Endometrium (tissue), 2 donors: ENCODE measurements around the gene AMPD3.

Experiments used
- FAIRE-seq: peaks from 2 replicates; lab custom pipeline; 2012; peaks lifted over from hg19 to GRCh38; lab: Jason Lieb, UNC
- donor health status: control.
- donor health status: control.

AMPD3 gene

DNA sequence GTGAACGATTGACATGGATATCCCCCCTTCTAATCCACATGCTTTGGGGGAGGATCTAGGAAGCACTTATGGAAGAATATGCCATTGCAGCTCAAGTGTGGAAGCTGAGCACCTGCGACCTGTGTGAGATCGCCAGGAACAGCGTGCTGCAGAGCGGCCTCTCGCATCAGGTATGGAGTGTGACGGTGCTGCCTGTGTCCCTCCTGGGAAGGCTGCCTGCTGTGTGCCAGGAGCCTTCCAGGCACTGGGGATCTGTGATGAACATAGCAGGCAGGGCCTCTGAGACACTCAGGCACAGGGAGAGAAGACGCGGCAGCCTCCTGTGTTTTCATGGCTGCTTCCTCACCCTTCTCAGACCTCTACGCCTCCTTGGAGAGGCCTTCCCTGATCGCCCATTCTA, 49.4 kb downstream of the AMPD3 start:
- no peak for FAIRE-seq

DNA sequence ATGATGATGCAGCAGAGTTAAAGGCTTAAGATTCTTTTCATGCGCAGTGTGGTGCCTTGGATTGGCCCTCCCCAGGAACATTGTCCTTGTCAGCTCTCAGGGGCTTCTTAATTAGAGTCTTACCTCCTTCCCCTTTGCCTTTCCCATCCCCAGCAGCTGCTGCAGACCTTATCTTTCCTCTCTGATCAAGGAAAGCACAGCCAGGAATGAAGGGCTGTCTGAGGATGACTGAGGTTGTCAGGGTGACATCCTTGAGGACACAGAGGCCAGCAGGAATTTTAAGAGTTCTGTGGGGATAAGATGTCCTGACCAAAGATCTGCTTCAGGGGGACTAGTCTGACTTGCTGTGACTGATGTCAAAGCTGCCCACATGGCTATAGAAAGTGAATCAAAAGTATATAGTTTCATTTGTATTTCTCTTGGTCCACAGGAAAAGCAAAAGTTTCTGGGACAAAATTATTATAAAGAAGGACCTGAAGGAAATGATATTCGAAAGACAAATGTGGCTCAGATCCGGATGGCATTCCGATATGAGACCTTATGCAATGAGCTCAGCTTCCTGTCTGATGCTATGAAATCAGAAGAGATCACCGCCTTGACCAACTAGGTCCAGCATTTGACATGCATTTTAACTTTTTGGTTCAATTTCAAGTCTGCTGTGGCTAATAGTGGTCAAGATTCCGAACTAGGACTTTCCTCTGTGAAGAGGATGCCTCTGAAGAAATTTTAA, 50.4 kb downstream of the AMPD3 start:
- FAIRE-seq: no peak

DNA sequence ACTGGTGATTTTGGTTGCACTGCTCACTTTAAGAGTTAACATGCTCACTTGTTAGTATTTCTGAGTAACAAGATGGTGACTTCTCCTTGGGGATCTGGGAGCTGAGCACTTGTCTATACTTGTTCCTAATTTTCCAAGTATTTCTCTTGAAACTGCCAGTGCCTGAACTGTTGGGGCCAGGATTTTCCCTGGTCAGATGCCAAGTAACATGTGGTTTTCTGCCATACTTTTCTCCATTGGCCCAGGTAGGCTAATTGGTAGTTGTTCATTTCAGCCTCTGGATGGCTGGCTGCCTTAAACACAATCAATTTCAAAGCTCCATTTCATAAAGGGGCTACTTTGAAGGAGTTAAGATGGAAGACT, 50.9 kb downstream of the AMPD3 start:
- FAIRE-seq: no peak

DNA sequence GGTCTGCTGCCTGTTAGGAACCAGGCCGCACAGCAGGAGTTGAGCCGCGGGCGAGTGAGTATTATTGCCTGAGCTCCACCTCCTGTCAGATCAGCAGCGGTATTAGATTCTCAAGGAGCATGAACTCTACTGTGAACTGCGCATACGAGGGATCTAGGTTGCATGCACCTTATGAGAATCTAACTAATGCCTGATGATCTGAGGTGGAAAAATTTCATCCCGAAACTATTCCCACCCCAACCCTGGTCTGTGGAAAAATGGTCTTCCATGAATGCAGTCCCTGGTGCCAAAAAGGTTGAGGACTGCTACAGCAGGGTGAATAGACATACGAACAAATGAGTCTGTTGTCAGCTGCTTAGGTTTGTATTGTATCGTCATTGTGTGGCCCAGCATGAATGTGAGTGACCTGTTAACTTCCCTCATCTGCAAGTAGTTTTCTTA, 56.1 kb downstream of the AMPD3 start:
- FAIRE-seq: no peak

DNA sequence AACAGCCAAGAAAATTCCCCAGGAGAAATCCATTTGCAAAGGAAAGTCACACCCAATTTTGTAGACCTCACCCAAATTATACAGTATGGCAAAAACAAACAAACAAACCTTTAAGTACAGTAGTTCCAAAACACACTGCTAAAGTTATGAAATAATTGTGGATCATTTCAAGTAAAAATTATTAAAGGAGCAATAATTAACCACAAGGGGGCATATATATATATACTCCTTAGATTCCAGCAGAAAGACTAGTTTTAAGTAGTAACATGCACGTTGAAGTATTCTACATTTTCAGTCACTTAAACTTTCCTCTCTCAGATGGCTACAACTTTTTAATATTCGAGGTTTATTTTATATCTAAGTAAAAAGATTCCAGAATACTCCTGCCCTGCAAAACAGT, 59.1 kb downstream of the AMPD3 start:
- FAIRE-seq: no peak

DNA sequence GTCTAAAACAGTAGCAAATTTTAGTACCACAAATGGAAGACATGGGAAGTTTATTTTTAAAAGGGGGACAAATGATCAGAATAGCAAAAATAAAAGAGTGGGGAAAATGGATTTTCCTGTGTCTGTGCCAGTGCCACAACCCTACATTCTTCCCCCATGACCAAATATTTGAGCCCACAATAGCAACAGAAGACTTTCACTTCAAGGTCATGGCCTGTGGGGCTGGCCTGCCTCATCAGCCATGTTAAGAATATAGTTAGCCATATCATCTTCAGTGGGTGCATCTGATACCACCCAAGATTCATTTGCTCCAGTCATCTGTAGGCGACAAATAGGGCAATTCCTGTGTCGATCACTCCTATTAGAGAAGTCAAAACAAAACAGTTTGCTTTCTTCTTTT, 59.6 kb downstream of the AMPD3 start:
- FAIRE-seq: no peak

DNA sequence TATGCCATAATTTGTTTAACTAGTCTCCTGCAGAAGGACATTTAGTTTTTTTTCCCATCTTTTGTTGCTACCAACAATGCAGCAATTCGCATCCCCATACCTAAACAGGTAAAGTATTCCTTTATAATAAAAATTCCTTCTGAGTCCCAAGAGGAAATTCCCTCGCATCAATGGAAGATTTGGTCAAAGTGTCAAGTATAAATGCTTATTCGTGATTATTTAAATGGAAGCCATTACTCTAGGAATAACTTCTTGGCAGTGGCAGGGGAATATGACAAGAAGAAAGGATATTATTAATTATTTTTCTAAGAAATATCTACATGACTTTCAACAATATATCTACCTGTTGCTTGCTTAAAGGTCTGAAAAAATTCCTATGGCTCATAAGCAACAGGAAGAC, 60.4 kb downstream of the AMPD3 start:
- no peak for FAIRE-seq

DNA sequence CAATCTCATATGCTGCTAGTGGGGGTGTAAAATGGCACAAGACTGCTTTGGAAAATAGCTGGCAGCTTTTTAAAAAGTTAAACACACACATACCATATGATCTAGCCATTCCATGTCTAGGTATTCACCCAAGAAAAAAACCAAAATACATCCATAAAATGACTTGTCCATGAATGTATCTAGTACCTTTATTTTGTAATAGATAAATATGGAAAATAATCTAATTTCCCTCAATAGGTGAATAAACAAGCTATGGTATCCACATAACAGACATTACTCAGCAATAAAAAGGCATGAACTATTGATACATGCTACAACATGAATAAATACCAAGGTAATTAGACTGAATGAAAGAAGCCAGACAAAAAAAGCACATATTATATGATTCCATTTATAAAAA, 63.1 kb downstream of the AMPD3 start:
- FAIRE-seq: no peak

DNA sequence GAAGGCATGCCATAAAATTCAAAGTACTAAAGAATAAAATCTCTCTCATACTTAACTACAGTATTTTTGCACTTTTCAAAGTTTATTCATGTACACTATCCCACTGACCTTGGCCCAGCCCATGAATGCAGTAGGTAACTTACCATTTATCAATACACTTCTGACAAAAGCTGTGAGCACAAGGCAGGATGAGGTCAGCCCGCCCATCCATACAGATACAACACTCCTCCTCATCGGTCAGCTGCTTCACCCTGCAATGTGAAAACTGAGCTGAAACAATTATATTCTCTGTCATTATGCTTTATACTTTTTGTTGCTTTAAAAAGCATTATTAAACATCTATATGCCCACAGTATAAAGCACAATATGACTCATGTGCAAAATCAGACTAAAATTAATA, 63.8 kb downstream of the AMPD3 start:
- FAIRE-seq: no peak

DNA sequence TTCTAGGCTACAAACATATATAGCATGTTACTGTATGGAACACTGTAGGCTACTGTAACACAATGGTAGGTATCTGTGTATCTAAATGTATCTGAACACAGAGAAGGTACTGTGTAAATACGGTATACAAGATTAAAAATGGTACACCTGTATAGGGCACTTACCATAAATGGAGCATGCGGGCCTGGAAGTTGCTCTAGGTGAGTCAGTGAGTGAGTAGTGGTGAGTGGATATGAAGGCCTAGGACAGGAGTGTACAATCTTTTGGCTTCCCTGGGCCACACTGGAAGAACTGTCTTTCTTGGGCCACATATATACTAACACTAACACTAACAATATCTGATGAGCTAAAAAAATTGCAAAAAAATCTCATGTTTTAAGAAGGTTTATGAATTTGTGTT, 64.6 kb downstream of the AMPD3 start:
- FAIRE-seq: no peak

DNA sequence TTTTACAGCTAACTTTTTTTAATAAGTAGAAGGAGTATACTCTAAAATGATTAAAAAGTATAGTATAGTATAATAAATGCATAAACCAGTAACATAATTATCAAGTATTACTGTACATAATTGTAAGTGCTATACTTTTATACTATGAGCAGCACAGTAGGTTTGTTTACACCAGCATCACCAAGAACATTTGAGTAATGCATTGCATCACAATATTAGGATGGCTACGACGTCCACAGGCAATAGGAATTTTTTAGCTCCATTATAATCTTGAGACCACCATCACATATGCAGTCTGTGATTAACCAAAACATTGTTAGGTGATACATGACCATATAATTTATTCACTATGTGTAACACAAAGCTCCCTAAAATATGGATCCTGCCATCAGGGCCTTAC, 65.5 kb downstream of the AMPD3 start:
- FAIRE-seq: no peak

DNA sequence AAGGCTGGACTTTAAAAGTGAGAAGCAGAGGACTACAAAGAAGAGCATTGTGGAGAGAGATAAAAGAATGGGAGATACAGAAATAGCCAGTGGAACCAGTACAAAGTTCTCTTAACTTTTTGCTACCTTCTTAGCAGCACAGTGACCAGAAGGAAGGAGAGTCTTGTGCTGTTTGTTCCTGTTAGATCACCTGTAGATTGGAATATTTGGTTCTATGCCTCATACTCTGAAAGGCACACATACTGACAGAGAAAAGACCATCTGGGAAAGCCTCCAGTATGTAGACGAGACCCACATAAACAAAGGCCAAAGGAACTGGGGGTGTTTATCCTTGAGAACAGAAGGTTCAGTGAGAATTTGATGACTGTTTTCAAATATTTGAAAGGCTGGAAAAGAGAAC, 67.2 kb downstream of the AMPD3 start:
- FAIRE-seq: no peak

DNA sequence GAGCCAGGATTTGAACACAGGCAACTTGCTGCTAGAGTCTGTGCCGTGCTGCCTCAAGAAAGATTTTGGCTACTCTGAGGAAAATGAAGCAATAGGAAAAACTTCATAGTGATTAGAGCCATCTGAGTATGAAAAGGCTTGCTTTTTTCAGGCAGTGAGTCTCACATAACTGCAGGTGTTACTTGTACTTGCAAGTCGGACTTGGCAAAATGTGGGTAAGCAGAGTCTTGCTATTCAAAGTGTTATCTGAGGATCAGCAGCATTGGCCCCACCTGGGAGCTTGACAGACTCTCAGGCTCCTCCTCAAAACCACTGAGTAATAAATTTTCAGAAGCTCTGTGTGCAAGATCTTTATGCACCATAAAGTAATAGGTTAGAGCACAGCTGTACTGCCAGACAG, 67.9 kb downstream of the AMPD3 start:
- FAIRE-seq: no peak

DNA sequence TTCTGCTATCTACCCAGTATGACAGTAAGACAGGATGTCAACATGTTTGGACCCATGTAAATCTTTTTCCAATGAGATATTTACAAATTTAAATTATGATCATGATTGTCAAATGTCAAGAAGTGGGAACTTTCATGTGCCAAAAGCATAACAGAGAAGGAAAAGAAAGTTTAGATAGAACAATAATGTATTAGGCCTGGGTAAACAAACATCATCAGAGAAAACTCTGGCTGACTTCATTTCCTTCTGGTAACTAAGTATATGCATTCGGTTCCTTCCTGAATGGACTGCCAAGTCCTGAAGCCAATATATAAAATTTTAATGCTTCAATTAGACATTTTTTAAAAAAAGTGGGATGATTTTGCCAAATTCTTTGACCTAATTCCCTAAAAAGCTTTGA, 69.4 kb downstream of the AMPD3 start:
- no peak for FAIRE-seq

DNA sequence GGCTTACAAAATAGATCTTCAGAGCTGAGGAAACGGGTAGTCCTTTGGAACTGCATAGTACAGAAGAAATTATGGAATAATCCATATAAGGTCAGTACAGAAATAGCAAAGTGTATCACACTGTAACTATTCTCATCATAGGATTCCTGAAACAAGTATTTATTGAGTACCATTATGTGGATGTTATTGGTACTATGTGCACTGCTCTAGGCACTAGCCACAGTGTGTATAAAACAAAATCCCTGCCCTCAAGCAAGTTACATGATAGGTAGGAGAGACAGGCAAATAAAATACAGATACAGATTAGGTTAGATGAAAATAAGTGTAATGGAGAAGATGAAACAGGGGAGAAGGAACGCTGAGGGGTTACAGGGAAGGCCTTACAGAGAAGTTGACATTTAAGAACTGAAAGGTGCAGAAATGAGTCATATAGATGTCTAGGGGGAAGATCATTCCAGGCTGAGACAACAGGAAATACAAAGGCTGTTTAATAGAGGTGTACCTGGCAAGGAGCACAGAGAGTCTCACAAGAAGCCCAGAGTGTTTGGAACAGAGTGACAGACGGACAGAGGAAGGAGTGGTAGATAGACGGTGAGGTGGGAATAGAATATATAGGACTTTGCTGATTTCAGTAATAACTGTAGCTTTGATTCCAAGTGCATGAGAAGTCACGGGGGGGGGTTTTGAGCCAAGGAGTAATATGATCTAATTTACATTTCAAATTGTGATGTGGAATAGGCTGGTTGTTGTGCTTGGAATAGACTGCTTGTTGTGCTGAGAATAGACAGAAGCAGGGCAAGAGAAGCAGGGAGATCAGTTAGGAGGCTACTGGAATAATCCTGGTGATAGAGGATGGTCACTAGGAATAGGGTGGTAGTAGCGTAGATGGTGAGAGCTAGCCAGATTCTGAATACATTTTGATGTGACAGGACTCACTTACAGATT, 72.2 kb downstream of the AMPD3 start:
- no peak for FAIRE-seq

DNA sequence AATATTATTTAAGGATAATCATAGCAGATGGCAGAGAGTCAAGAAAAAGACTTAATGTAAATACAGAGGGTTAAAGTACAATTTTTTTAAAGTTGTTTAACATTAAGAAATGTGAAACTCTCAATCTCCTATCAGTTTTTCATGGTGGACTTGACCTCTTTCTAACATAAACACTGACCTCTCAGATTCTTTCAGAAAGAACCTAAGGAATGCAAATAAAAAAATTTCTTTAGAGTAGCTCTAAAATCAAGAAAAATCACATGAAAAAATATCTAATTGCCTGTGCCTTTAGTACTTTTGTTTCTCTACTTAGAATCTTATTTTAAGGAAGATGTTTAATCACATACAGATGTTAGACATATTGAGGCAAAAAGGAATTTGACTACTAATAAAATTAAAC, 73.1 kb downstream of the AMPD3 start:
- peak; percentile 97 for FAIRE-seq

DNA sequence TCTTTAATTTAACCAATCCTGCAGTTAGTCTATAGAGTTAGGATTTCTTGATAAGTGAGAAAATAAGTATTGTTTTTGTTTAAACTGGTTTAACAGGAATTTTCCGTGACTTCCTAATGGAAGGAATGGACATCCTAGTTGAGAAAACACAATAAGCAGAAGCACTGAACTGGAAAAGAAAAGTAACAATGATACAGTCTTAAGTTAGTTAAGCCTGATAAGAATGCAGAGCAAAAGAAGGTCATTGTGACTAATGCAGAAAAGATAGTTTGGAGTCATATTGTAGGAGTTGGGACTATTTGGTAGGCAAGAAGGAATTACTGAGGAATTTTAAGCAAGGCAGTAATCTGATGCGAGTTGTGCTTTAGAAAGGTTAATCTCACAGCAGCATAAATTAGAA, 74.2 kb downstream of the AMPD3 start:
- no peak for FAIRE-seq

DNA sequence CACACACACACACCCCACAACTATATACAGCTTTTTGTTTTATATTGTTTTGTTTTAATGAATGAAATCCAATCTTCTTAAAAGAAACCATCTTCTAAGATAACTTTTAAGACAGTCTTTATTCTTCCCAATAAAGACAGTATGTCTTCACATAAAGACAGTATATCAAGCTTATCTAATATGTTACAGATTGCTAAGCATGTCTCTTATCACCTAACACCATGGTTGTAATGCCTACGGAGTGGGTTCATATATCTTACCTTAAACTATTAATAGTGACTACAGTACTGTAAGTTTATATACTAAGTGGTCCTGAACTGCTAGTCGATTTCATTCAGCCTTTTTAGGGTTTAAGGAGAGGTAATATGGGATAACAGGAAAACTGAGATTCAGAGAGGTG, 77.5 kb downstream of the AMPD3 start:
- FAIRE-seq: no peak

DNA sequence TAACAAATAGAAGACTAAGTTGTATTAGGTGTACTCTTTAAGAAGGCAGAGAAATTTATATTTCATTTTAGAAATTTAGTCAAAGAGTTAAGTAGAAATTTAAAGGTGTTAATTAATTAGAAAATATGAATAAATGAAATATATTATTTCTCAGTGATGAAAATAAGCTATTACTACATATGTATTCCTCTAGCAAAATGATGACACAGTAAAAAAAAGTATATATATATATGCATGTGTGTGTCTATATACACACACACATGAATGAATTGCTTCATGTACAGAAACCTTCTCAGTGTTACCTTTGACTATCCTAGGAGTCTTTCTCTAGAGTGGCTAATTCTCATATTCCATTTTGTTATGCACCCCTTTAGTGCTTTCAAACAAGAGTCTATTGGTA, 78.3 kb downstream of the AMPD3 start:
- FAIRE-seq: no peak

DNA sequence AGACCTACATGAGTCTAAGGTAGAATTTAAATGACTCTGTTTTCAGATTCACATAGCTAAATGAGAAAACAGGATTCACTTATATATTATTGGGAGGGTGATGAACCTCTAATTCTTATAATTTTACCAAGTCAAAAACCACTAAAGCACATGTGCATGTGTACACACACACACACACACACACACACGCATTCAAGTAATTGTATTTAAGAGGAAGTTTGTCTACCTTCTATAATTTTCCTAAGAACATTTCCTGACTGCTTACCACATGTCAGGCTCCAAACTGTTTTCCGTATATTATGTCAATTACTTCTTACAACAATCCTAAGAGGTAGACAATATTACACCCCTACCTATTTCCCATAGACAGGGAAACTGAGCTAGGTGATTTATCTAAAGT, 79.3 kb downstream of the AMPD3 start:
- no peak for FAIRE-seq

DNA sequence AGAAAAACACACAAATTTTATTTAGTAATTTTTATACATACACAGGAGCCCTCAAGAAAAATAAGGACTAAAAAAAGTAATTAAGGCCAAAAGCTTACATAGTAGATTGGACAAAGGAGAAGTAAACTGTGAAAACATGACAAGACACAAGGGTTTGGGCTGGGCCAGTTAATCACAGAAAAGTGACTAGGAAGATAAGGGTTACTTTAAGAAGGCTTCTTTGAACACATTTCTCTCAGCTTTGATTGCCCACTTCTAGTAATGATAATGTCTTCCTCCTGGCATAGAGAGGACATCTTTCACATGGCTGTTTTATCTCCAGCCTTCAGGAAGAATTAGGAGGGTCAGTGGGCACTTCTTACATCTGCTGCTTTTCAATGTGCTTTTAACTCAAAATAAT, 82.5 kb downstream of the AMPD3 start:
- FAIRE-seq: no peak

DNA sequence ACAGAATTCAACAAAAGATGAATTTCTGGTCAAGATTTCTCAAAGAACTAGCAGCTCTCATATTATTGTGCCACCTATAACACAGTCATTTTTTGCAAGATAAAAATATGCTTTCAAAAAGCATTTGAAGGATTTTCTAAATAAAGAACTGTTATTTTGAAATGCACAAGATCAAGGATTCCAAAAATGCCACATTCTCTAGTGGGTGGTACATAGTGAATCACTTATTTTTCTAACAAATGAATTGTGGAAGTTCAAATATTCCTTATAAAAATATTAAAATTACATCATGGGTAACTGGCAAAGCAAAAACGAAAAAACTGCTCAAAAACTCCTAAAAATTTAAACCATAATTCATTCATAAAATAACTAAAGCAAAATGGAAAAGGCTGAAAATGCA, 83.9 kb downstream of the AMPD3 start:
- FAIRE-seq: no peak

DNA sequence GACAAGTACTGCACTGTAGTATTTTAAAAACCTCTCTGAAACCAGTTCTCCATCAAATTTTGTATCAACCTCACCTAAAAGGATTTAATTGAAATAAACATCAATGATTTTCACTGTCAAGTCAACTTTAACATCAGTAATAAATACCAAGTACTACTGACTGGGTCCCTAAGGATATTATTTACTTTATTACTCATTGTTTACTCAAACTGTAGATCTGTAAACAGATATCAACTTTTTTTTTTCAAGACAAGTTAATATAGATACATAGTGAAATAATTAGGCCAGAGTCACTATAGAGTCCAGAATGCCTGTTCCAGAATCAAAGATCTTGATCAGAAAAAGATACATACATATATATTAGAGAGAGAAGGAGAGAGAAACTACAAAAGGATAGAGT, 84.3 kb downstream of the AMPD3 start:
- FAIRE-seq: no peak

DNA sequence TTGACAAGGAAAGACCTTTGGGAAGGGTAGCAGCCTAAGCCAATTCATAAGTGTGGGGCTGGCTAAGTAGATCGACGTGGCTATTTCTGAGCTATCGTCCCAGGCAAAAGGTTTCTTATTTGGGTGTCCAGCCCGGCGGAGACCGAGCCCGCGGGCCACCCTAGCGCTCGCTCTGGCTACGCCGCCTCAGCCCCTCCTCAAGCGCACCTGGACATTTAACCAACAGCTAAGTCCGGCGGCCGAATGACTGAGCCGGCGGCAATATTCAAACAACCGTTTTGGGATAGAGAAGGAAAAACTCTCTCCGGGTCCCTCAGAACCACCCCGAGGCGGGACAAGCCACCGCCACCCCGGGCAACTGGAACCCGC, 85.5 kb downstream of the AMPD3 start:
- FAIRE-seq: no peak
